Subcutaneous preadipocyte (primary cell): ENCODE data around the gene ADAM30. TPM values are rescaled to one million over a fixed set of nuclear protein-coding genes. Genes with fewer than 3 reads are reported as not detected.

Experiments
- total RNA-seq: library from RNA; depleted of rRNA; stranded (reverse); fragments of >200 nt; gene quantifications from 2 replicates; pipeline ENCODE4 v1.2.3, GENCODE V29; 2012

Gene ADAM30
- total RNA-seq = not detected in 2 replicates

GRCh38 chr1:119896303-119896702 is at the start of gene ADAM30:
TSS of gene ADAM30 (minus strand) at chr1:119896515. CDS start at chr1:119896336, 179 bp downstream.

Other genes with a start within 250 kb of the ADAM30 start
- gene ZNF697, start 248.2 kb downstream of the ADAM30 start, total RNA-seq = 12.9 and 19.4 TPM in 2 replicates
- 64.7 and 72.8 TPM in 2 replicates for gene PHGDH, start 184.6 kb downstream of the ADAM30 start, total RNA-seq
- gene HMGCS2, start 127.6 kb downstream of the ADAM30 start, total RNA-seq = not detected in 2 replicates
- gene REG4, start 85.1 kb downstream of the ADAM30 start, total RNA-seq = not detected in 2 replicates
- gene NOTCH2, start 173.1 kb upstream of the ADAM30 start, total RNA-seq = 219 and 271 TPM in 2 replicates